HepG2 (cell line): ENCODE data around the gene LIMS2. TPM values are rescaled to one million over a fixed set of nuclear protein-coding genes. Genes with fewer than 3 reads are reported as not detected.

Source experiments
- ATAC-seq: fragments of 200-7000 bp; cut with Tn5 transposase; 3 replicates; pipeline ENCODE4 v1.9.1; 2020; ENCODE audit warnings: mild to moderate bottlenecking, moderate library complexity
- BruUV-seq: library from RNA; stranded (reverse); fragments of 400-500 nt; replicated peaks from 2 replicates; lab custom pipeline; 2021; lab: Mats Ljungman, UMichigan
- CTCF ChIA-PET: fragments of 300-600 bp; formaldehyde crosslinking; extraction: SDS; loops from one replicate; lab custom pipeline; 2021; ENCODE audit warnings: low total read pairs, inconsistent platforms, low intra/inter-chr PET ratio; lab: Yijun Ruan, JAX
- POLR2A ChIA-PET: fragments of 350-600 bp; sonication (Branson Sonifier 250); formaldehyde crosslinking; loops from one replicate; lab custom pipeline; 2020; ENCODE audit warnings: antibody characterized with exemption, inconsistent platforms; lab: Yijun Ruan, JAX
- DNase-seq: peaks from one replicate; pipeline ENCODE4 v3.0.0-alpha.2; 2015; ENCODE audit warnings: low spot score
- FAIRE-seq: peaks from 3 replicates; lab custom pipeline; 2011; peaks lifted over from hg19 to GRCh38; lab: Jason Lieb, UNC
- H2AFZ ChIP-seq: one replicate; pipeline ENCODE4 v1.6.1; 2011; ENCODE audit warnings: low read length, inconsistent platforms
- H3K27ac ChIP-seq: fragments of 300-600 bp; 3 replicates; pipeline ENCODE4 v1.8.0; 2011; ENCODE audit warnings: mixed run types, mild to moderate bottlenecking, mixed read lengths, low read length, inconsistent platforms; ENCODE audit not compliant: insufficient read depth; ENCODE audit errors: extremely low read length
- H3K27me3 ChIP-seq, 2 experiments: fragments of 200-600 bp in 1 of 2; 2 replicates in 1 of 2; 3 replicates in 1 of 2; pipeline versions ENCODE4 v1.6.0 to v1.8.0; 2011; ENCODE audit warnings: low read length in 2 of 2, mild to moderate bottlenecking in 2 of 2, moderate library complexity in 2 of 2, inconsistent platforms in 1 of 2; ENCODE audit not compliant: insufficient read depth in 2 of 2, control insufficient read depth in 1 of 2
- H3K36me3 ChIP-seq, 2 experiments: fragments of 200-600 bp in 1 of 2; replicated peaks in 1 of 2; 2 replicates in 1 of 2; 3 replicates in 1 of 2; pipeline versions ENCODE4 v1.5.1 to v1.8.0; 2011; ENCODE audit warnings: low read length in 2 of 2, inconsistent platforms in 1 of 2; ENCODE audit not compliant: insufficient read depth in 2 of 2, control insufficient read depth in 1 of 2
- H3K4me1 ChIP-seq: 2 replicates; pipeline ENCODE4 v1.5.1; 2012; ENCODE audit warnings: low read length, inconsistent platforms; ENCODE audit not compliant: insufficient read depth
- H3K4me2 ChIP-seq: 2 replicates; pipeline ENCODE4 v1.6.0; 2011; ENCODE audit warnings: low read depth, low read length, inconsistent platforms
- H3K4me3 ChIP-seq, 3 experiments: fragments of 200-600 bp in 1 of 3; sonication (generic), shearing (Covaris generic) in 1 of 3; replicated peaks in 1 of 3; 2 replicates each; pipeline ENCODE4 v1.5.1; 2011 to 2016; ENCODE audit warnings: low read length in 3 of 3, inconsistent platforms in 2 of 3, low read depth in 2 of 3, mild to moderate bottlenecking in 2 of 3, control low read depth in 1 of 3, mixed read lengths in 1 of 3; ENCODE audit not compliant: insufficient read depth in 1 of 3
- H3K79me2 ChIP-seq: one replicate; pipeline ENCODE4 v1.6.1; 2011; ENCODE audit warnings: low read length, inconsistent platforms; ENCODE audit not compliant: insufficient read depth
- H3K9ac ChIP-seq: 2 replicates; pipeline ENCODE4 v1.6.0; 2011; ENCODE audit warnings: mild to moderate bottlenecking, low read depth, low read length, inconsistent platforms; ENCODE audit not compliant: insufficient read depth
- H3K9me3 ChIP-seq: 2 replicates; pipeline ENCODE4 v1.5.1; 2012; ENCODE audit warnings: mild to moderate bottlenecking, low read length
- H4K20me1 ChIP-seq: 2 replicates; pipeline ENCODE4 v1.6.0; 2011; ENCODE audit warnings: inconsistent platforms, mild to moderate bottlenecking, low read length, moderate library complexity; ENCODE audit not compliant: insufficient read depth
- AGO2 ChIP-seq: fragments of 200-400 bp; formaldehyde crosslinking; optimal IDR thresholded peaks from 2 replicates; pipeline ENCODE3; 2017; ENCODE audit warnings: mild to moderate bottlenecking, low read depth, low read length, moderate library complexity
- EED ChIP-seq: sonication (generic); formaldehyde crosslinking; IDR thresholded peaks from 2 replicates; pipeline ENCODE4 v1.5.0; 2020; ENCODE audit warnings: mild to moderate bottlenecking, missing genetic modification reagents
- NFKB2 ChIP-seq: sonication (generic); formaldehyde crosslinking; IDR thresholded peaks from 2 replicates; pipeline ENCODE4 v1.4.0; 2020; ENCODE audit warnings: missing genetic modification reagents, borderline replicate concordance
- RBM22 ChIP-seq: fragments of 200-400 bp; formaldehyde crosslinking; optimal IDR thresholded peaks from 2 replicates; pipeline ENCODE3; 2017; ENCODE audit warnings: mild to moderate bottlenecking, low read length, moderate library complexity
- WGBS: methylation state at CpG from one replicate; pipeline ENCODE4 v1.1.6; 2017; ENCODE audit warnings: low lambda C conversion rate; 5-methylcytosine and 5-hydroxymethylcytosine counted together
- in situ Hi-C: cut with HindIII; loops from 2 replicates; pipeline ENCODE4 v1.10.0; 2017; ENCODE audit warnings: low pct_unique_long_range_greater_than_20kb; ENCODE audit not compliant: extremely low pct_ligation_motif_present
- intact Hi-C: fragments of 100-400 bp; cut with micrococcal nuclease; formaldehyde crosslinking; loops from one replicate; pipeline ENCODE4 v1.10.0; 2022; ENCODE audit not compliant: unreplicated experiment
- polyA plus RNA-seq, 8 experiments: library from polyadenylated mRNA; depleted of rRNA in 3 of 8; stranded (reverse) in 7 of 8; unstranded in 1 of 8; fragments of >200 nt; fragmentation: Illumina TruSeq in 4 of 8; extraction: Trizol in 4 of 8; gene quantifications; 2 replicates each; pipeline versions ENCODE4 v1.2.1 to v1.2.3, GENCODE V29; 2011 to 2016; ENCODE audit warnings: low read depth in 4 of 8, missing spikeins in 1 of 8, mixed read lengths in 1 of 8; ENCODE audit not compliant: insufficient read depth in 1 of 8
- total RNA-seq, 5 experiments: library from RNA; depleted of rRNA; stranded (reverse); fragments of >200 nt; fragmentation: Illumina TruSeq; extraction: Trizol; gene quantifications; 2 replicates each; pipeline ENCODE4 v1.2.3, GENCODE V29; 2016; ENCODE audit warnings: low read depth in 1 of 5
- TF ChIP-seq, protein P1 (sequence below): sonication (generic); formaldehyde crosslinking; IDR thresholded peaks from 2 replicates; pipeline ENCODE4 v1.5.1; 2020; ENCODE audit warnings: missing genetic modification reagents, mild to moderate bottlenecking, borderline replicate concordance

The LIMS2 gene
- total and polyA plus RNA-seq, 2 of the 13 experiments (the other 11 are each of a cell fraction or from before 2014, with no cell fraction given) = 1.0 to 1.9 TPM

- Histone ChIP-seq H4K20me1 (0 out of 2 replicates have a peak, but pooled peaks cover 2% of the 10 kb centered on the region), H3K36me3 (peaks cover 29 to 39% of the 10 kb centered on the region in 2 experiments), H3K79me2 (peaks cover 14% of the 10 kb centered on the region), H2AFZ (no peak overlapping the region), H3K9ac (no peak overlapping the region), H3K27me3 (no peaks in the 10 kb centered on the region), H3K27ac (no peak overlapping the region), H3K9me3 (no peaks in the 10 kb centered on the region), H3K4me2 (no peak overlapping the region), H3K4me3 (no peak overlapping the region), H3K4me1 (peaks cover 14% of the 10 kb centered on the region)
- DNase-seq (no peak), FAIRE-seq (no peak), ATAC-seq (no peak)
- intact Hi-C loops (no loop called here), in situ Hi-C loops (no loop called here)
- ChIA-PET CTCF (no interaction called here), POLR2A (no interaction called here)
- whole genome bisulfite sequencing = 98% methylated on average over 14 of the region's 14 CpGs
- no TSS peak for BruUV-seq
- TF ChIP-seq NFKB2 (CRISPR knock-in tag) = peak; percentile 38; the same call in 1 of the 2 replicates
- peak; percentile 51 for TF ChIP-seq AGO2
- TF ChIP-seq EED (CRISPR knock-in tag) = no peak
- TF ChIP-seq, protein P1, sequence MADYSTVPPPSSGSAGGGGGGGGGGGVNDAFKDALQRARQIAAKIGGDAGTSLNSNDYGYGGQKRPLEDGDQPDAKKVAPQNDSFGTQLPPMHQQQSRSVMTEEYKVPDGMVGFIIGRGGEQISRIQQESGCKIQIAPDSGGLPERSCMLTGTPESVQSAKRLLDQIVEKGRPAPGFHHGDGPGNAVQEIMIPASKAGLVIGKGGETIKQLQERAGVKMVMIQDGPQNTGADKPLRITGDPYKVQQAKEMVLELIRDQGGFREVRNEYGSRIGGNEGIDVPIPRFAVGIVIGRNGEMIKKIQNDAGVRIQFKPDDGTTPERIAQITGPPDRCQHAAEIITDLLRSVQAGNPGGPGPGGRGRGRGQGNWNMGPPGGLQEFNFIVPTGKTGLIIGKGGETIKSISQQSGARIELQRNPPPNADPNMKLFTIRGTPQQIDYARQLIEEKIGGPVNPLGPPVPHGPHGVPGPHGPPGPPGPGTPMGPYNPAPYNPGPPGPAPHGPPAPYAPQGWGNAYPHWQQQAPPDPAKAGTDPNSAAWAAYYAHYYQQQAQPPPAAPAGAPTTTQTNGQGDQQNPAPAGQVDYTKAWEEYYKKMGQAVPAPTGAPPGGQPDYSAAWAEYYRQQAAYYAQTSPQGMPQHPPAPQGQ (CRISPR knock-in tag) = no peak
- peak; percentile 3 for TF ChIP-seq RBM22
Measured at GRCh38 chr2:127706215-127706990, 31.1 kb upstream of the LIMS2 start.
